Activated T-cell treated with anti-CD3 and anti-CD28 coated beads for 48 hours (primary cell): Measurements from ENCODE around the gene RAB3GAP1.
"Not testable (repeated sequence)": the region's sequence is repeated elsewhere in the genome, so short reads cannot be mapped to it uniquely, and the experiment has no call there.

Experiments used
- DNase-seq: peaks from one replicate; pipeline ENCODE4 v3.0.0-alpha.2; 2020; ENCODE audit warnings: low read depth

RAB3GAP1 gene

DNA sequence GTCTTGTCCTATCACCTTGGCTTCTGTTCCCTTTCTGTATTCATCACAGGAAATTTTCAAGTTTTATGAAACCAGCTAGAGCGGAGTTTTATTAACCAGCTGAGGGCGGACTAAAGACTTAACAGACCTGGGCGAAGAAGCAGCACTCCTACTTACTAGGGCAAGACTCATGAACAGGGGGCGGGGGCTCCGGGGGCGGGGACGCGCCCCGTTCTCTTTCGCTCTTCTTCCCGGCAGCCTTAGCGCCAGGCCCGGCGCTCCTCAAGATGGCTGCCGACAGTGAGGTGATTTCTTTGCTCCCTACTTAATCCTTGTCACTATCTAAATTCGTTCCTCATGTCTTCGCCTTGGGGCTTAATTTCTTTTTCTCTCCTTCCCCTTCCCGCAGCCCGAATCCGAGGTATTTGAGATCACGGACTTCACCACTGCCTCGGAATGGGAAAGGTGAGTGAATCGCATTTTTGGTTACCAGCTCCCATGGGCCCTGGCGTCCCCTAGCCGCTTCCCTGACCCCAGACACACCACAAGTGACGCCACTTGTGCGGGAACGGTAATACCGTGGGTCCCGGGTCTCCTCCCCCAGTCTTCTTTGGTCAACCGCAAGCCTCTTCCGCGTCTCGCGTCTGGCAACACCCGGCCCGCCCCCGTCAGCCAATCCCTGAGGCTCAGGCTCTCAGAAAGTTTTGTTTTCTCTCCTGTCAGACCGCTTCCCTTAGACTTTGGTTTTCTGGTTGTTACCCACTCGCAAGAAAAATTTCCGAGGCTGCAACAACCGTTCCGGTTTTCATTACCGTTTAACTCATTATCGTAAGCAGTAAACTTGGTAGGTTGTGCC is at the start of gene RAB3GAP1:
RAB3GAP1 (plus strand) TSS at position 251 of the 835 bp plus-strand sequence; CDS start at position 267, 16 bp downstream.
- DNase-seq: peak; percentile 88

DNA sequence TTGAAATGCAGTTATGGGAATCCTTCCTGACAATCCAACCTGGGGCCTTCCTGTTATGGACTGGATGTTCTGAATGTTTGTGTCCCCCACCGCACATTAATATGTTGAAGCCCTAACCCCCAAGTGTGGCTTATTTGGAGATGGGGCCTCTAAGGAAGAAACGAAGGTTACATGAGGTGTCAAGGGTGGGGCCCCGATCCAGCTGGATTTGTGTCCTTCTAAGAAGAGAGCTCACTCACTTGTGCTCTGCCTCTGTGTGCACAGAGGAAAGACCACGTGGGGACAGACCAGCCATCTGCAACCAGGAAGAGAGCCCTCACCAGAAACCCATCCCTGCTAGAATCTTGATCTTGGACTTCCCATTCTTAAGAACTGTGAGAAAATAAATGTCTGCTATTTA is 49.3 kb upstream of the RAB3GAP1 start:
- no peak for DNase-seq

DNA sequence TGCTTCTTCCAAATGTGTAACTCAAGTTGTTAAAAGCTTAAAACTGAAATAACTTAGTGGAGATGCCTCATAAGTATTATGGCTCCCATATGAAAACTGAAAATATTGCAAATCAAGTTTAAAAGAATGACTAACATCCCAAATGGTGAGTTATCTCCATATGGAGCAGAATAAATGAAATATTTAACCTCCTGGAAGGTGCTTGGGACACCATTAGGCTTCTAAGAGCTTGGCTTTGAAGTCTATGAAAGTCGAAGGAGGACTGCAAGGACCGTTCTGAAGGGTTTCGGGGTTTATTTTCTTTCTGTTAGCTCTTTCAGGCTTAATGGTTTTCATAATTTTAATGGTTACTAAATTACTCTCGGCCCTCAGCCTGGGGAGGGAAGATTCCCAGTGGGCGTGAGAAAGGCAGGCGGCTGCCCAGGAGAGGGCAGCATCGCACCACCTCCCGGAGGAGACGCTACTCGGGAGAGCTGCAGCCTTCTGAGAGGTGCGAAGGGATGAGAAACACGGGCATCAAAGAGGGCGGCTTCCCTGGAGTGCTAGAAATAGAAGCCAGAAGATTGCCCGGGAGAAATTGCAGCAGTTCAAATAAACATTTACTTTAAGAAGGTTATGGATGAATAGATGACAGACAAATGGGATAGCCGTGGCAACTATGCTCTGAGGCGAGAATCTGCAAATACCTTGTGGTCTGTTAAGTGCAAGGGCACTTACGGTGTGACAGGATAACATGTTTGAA is 47.9 kb upstream of the RAB3GAP1 start:
- DNase-seq: peak; percentile 70

DNA sequence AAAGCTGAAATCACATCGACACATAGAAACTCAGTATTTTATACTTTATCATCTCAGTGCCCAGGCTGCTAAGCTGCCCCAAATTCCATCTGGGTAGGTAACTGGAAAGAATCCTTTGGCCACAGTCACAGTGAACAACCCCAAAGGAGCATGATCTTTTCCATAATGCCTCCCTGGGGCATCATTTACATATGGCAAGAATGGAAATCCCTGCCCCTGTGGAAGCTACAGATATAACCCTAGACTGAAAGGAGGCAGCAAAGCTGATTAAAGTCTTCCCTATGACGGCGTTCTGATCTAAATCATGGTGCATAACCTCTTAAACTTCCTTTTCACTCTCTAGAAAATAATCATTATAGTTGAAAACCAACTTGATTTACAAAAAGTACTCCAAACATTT is 46.3 kb upstream of the RAB3GAP1 start:
- no peak for DNase-seq

DNA sequence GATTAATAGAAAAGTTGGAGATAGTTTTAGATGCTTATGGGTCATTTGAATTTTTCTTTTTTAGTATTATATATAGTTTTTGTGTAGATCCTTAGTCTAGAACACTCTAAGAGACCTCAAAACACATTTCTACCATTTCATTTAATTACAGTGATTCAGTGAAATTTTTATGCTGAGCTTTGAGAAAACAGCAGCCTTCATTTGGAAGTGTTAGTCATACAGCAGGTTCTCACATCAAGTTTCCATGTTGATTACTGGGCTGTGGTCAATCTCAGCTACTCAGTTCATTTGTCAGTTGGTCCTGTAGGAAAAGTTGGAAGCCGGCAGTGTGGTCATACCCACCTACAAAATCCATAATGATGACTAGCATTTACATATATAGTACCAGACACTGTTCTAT is 42.8 kb upstream of the RAB3GAP1 start:
- DNase-seq: no peak

DNA sequence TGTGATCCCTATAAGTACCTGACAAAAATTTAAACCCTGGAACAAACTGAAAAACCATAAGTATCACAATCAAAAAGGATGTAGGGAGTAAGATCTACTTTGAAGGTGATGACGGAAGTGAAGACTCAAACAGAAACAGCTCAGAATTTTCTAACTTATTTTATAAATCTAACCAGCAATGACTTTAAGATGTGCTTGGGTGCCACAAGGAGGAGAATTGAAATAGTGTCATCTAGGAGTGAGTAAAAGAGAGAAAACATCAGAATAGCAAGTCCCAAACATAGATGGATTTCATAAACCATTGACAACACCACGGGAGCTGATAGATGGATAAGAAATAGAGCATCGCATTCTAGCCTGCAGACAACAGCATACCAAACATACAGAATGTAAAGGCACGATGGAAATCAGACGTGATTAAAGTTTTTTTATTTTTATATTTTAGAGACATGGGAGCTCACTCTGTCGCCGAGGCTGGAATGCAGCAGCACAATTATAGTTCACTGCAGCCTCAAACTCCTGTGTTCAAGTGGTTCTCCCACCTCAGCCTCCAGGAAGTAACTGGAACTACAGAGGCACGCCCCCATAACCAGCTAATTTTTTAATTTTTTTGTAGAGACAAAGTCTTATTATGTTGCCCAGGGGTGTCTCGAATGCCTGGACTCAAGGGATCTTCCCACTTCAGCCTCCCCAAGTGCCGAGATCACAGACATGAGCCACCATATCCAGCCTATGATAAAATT is 41.7 kb upstream of the RAB3GAP1 start:
- no peak for DNase-seq

DNA sequence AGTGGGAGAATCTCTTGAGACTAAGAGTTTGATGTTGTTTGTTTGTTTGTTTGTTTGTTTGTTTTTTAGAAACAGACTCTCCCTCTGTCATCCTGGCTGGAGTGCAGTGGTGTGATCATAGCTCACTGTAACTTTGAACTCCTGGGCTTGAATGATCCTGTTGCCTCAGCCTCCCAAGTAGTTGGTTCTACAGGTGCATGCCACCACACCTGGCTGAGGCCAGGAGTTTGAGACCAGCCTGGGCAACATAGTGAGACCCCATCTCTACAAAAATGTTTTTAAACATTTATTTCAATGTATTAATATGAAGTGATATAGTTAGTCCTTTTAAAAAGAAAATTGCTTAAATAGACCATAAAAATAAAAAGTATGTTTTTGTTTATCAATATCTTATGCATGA is 40.5 kb upstream of the RAB3GAP1 start:
- no peak for DNase-seq

DNA sequence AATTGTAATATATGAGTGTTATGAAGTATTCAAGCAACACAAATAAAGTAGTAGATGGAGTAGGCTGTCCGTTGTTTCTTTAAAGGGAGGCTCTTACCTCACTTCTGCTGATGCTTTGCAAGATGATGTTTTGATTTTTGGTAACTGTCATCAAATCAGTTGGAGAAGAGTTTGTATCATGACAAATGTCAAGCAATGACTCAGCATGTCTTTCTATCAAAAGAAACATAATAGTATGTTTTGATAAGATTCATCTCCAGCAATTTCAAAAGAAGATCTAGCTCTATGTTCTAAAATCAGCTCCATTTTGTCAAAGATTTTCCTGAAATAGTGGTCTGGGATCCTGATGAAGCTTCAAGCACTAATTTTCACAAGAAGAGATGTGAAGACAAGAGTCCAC is 30.5 kb upstream of the RAB3GAP1 start:
- no peak for DNase-seq

DNA sequence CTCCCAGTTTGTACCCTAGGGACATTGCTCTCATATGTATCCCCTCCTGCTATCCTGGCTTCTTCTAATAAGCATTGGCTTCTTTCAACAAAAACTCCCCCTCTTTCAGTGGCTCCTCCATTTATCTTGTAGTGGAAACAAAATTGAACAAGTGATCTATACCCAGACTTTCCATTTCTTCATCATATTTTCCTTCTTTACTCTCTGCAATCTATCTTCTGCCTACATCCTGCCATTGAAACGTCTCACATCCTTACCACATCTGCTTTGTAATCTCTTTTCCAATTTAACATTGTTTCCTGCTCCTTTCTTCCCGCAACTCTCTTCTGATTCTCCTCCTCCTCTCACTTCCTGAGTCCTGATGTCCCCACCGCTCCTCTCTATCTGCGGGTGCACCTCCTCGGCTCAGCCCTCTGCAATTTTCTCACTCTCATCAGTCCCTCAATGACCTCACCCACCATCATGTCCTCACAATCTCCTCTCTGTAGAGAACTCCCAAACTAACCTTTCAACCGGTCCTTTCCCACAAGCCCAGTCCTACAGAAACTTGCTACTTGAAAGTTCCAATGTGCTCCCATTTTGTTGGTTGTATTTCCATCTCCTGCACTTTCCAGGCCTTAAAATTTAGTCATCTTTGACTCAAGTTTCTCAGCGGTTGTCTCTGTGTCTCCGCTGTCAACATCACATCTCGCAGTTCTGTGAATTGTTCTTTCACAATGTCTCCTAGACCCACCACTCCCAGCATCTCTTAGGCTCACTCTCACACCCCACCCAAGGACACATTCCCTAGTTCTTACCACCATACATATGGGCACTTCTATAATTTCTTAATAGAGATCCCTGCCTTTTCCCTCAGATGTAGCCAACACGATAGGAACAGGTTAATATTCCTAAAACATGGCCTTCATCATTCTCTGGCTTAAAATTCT is 28.9 kb upstream of the RAB3GAP1 start:
- no peak for DNase-seq

DNA sequence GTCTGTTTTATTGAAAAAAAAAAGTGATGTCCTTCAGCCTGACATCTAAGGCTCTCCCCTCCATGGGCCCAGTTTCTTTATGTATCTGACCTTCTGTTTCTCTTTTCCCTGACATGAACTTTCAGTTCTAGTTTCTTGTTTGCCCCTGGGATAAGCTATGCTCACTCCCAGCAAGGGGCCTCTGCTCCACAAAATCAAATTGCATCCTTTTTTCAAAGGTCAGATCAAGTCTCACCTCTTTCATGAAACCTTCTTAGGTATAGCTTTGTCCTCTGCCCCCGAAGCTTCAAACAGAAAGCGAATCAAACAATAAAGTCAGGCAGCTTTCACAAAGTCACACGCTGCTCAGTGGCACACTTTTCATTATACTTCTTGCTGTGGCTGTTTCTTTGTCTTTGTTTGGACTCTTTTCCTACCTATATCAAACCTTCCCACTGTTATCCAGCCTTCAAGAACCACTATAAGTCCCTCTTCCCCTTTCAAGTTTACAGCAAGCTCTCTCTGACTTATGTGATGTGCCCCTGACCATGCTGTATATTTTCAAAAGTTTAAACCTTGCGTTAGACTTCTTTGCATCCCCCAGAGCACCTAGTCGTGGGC is 28.1 kb upstream of the RAB3GAP1 start:
- no peak for DNase-seq

DNA sequence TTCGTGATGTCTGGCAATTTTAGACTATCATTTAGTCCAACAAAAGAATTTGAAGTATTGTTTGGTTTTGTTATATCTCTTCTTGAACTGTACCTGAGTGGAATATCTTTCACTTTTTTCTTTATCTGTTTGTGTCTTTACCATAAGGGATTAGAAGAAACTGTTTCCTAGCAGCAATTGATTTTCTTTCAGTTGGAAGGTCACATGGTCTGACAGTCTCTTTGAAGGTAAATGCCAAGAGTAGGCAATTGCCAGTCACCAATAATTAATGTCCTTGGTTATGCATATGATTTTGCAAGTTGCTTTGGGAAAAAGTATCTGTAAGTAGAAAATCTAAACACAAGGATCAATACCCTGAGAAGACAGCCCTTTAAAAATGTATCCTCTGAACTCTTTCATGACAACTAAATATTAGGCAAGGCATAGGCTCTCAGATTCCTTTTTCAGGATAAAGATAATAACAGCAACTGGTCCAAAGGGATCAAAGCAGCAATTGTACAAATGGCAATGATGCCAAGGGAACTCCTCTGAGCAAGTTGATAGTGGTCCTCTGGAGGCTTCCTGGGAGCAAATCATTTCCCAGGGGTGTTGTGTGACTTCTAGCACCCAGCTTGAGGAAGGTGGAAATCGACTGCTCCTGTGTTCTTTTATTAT is 22.5 kb upstream of the RAB3GAP1 start:
- DNase-seq: no peak

DNA sequence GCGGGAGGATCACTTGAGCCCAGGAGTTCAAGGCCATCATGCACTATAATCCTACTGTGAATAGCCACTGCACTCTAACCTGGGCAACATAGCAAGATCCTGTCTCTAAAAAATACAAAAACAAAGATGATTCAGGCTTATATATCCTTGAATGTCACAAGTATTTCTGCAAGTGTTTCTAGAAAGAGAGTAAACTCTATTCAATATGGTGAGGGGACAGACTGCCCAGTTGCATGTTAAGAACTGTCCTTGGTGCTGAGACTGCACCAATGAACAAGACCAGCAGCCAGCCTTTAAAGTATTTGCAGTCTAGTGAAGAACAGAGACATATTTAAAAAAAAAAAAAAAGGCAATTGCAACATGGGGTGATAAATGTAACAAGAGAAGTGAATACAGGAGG is 21.3 kb upstream of the RAB3GAP1 start:
- no peak for DNase-seq

DNA sequence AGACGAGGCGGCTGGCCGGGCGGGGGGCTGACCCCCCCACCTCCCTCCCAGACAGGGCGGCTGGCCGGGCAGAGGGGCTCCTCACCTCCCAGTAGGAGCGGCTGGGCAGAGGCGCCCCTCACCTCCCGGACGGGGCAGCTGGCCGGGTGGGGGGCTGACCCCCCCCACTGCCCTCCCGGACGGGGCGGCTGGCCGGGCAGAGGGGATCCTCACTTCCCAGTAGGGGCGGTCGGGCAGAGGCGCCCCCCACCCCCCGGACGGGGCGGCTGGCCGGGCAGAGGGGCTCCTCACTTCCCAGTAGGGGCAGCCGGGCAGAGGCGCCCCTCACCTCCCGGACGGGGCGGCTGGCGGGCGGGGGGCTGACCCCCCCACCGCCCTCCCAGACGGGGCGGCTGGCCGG is 18.9 kb upstream of the RAB3GAP1 start:
- DNase-seq: not testable (repeated sequence)

DNA sequence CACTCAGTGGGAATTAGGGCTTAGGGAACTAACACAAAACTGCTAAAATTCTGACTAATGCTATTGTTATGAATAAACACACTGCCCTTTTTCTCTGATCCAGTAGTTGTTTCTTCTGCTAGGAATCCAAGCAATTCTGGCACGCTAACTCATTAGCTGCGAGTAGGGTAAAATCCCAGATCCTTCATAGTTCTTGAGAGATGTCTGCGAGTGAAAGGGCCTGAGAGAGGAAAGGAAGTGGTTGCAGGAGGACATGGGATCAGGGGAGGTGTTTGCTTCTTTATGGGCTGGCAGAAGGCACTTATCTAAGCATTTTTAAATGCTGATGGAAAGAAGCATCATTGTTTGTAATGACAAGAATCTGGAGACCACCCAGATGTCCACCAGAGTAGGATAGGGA is 14.3 kb upstream of the RAB3GAP1 start:
- DNase-seq: no peak

DNA sequence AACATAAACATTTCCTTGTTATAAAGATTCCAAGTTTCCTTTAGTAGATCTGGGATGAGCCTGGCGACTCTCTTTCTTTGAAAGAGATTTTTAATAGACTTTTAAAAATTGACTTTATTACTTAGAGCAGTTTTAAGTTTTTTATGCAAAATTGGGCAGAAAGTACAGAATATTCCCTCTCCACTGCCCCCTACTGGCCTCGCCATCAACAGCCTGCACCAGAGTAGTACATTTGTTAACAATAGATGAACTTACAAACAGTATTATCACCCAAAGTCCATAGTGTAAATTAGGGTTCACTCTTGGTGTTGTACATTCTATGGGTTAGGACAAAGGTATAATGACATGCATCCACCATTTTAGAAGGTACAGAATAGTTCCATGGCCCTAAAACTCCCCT is 8.7 kb upstream of the RAB3GAP1 start:
- peak; percentile 16 for DNase-seq

DNA sequence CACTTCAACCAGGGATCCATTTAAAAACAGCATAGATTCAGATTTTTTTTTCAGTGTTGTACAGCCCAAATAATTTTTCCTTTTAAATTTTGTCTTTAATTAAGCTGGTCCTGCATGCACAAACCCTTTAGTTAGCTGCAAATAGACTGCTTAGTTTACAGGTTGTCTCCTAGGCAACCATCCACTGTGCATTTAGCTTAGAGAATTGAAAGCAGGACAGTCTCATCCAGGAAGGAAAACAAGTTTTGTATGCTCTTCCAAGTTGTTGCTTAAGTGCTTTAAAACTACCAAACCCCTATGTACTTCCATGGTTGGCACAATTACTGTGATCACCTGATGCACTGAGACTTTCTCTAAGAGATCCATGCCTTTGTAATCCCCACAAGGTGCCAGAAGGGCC is 4.8 kb upstream of the RAB3GAP1 start, which contains the start of gene MAP3K19:
MAP3K19 (minus strand) TSS at position 148 of the 400 bp plus-strand sequence. CDS start 22,800 bp downstream, outside the sequence.
- DNase-seq: no peak

DNA sequence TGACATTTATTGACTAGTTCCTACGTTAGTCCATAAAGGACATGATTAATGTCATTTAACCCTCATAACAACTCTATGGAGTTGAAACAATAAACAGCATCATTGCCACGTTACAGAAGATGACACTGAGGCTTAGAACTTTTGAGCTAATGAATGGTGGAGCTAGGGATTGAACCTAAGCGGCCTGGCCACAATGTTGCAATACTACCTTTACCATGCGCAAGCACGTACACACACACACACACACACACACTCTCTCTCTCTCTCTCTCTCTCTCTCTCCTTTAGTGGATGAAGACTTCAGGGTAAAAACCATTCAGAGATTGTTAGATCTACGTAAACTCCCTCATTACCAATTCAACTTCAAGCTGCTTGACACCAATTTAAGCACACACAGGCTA is 4.0 kb upstream of the RAB3GAP1 start:
- DNase-seq: no peak

DNA sequence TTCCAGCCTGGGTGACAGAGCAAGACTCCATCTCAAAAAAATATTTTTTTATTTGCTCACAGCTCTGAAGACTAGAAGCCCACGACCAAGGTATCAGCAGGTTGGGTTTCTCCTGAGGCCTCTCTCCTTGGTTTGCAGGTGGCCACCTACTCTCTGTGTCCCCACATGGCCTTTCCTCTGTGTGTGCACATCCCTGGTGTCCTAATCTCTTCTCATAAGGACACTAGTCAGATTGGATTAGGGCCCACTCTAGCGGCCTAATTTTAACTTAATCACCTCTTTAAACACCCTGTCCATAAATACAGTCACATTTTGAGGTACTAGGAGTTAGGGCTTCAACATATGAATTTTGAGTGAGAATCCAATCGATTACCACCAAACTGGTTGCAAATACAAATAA is 2.0 kb upstream of the RAB3GAP1 start:
- no peak for DNase-seq

DNA sequence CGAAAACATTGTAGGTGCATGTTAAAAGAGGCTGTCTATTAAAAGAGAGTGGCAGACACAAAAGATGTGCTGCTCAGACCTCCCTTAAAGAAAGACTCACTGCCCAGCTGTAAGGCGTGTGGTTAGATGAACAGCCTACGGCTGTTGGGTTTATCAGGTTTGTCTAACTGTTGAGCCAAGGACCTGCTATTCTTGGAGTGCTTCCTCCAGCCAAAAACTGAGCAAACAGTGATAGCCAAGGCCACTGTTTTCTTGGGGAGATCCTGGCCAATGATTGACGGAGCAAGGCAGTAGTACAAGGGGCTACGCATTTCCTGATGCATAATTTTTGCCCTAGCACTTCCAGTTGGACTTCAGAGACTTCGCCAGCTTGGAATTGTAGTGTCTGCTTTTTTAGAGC is 1.4 kb upstream of the RAB3GAP1 start:
- DNase-seq: no peak

DNA sequence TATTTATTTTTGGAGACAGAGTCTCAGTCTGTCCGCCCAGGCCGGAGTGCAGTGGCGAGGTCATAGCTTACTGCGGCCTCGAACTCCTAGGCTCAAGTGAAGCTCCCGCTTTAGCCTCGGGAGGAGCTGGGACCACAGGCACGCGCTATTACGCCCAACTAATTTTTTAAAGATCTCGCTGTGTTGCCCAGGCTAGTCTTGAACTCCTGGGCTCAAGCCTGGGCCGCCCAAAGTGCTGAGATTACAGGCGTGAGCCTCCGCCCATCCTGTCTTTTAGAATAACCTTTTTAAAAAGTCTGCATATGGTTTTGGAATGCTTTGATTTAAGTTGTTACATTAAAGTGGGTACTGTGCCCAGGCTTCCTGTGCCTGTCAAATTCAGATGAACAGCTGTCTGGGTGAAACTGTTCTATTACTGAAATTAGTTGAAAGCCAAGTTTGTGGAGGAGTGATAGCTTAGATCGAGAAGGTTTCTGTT is 944 bp downstream of the RAB3GAP1 start:
- peak; percentile 8 for DNase-seq
